ENCODE data around the gene GDPGP1. TPM values are rescaled to one million over a fixed set of nuclear protein-coding genes. Genes with fewer than 3 reads are reported as not detected.
"Not testable (repeated sequence)": the region's sequence is repeated elsewhere in the genome, so short reads cannot be mapped to it uniquely, and the experiment has no call there.

Gene GDPGP1
- total RNA-seq, 1 donor from 2014 or later: 6.5 TPM

DNA sequence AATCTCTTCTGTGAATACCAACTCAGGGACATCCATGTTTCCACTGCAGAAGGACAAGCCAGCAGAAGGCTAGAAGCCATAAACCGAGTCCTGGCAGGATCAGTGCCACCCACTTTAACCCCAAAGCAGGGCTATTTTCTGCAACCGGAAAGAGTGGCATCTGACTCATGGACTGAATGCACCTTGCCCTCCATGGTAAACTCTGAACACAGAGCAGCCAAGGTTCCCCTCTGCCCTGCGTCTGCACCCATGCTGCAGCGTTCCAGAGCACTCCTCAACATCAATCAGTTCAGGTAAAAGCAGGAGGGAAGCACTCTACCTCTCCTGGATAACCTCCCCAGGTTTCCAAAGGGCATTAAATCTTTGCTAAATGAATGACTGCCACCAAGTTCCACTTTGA, 30.7 kb downstream of the GDPGP1 start:
- peak; percentile 47 for ATAC-seq

GRCh38 chr15:90265271-90266060, 31.5 kb downstream of the GDPGP1 start, which contains the start of gene NGRN:
Gene NGRN, plus strand, starts transcription at chr15:90265672. Its CDS starts 41 bp downstream, at chr15:90265713.
- ATAC-seq: peak; percentile 85

GRCh38 chr15:90266061-90266431, 32.0 kb downstream of the GDPGP1 start:
- peak; percentile 17 for ATAC-seq

DNA sequence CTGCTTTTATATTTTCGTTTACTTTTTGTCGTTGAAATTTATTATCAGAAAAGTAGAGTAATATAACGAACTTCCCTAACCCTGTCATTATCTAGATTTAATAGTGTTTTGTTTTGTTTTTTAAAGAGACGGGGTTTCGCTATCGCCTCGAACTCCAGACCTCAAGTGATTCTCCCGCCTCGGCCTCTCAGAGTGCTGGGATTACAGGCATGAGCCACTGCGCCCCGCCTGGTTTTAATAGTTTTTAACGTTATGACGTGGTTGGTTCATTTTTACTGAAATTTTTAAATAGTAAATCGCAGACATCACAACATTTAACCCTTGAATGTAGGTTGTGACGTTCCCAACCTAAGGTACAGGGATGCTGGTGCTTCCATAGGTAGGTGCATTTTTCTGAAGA, 32.5 kb downstream of the GDPGP1 start:
- no peak for ATAC-seq

GRCh38 chr15:90268415-90268814, 34.4 kb downstream of the GDPGP1 start:
- no peak for ATAC-seq

- no peak for ATAC-seq
These were observed 36.6 kb downstream of the GDPGP1 start for GRCh38 chr15:90270502-90271150.

GRCh38 chr15:90271459-90272166, 37.6 kb downstream of the GDPGP1 start:
- no peak for ATAC-seq

- not testable (repeated sequence) for ATAC-seq
These were observed 44.5 kb downstream of the GDPGP1 start for GRCh38 chr15:90278467-90278866.

GRCh38 chr15:90280743-90281142, 46.7 kb downstream of the GDPGP1 start:
- not testable (repeated sequence) for ATAC-seq

DNA sequence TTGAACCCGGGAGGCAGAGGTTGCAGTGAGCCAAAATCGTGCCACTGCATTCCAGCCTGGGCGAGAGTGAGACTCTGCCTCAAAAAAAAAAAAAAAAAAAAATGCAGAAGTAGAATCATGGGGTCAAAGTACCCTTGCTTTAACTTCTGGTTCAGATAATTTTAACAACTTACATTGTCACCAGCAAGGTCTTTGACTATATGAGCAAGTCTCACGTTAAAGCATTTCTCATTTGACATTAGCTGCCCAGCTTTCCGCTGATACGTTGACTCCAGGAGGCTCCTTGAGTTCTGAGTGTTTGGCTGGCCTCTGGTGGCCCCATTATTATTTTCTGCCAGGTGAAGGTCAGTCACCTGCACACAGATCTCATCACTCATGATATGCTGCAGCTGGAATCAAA, 47.6 kb downstream of the GDPGP1 start:
- not testable (repeated sequence) for ATAC-seq

DNA sequence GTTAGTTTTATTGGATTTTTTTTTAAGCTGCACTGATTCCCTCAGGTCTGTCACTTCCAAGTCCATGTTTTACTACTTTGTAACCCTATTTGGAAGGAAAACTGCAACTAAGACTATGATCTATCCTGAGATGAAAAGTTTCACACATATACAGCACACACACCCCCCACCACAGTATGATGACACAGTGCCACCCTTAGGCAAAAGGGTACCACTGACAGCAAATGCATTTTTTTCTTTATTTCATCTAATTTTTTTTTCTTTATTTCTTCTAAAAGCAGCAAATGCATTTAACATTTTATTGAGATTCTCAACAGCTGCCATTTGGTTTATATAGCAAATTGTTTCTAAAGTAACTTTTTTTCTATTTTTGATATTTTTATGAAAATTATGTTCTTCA, 52.7 kb downstream of the GDPGP1 start:
- no peak for ATAC-seq

- no peak for ATAC-seq
These were observed 53.1 kb downstream of the GDPGP1 start for GRCh38 chr15:90287101-90287500.

DNA sequence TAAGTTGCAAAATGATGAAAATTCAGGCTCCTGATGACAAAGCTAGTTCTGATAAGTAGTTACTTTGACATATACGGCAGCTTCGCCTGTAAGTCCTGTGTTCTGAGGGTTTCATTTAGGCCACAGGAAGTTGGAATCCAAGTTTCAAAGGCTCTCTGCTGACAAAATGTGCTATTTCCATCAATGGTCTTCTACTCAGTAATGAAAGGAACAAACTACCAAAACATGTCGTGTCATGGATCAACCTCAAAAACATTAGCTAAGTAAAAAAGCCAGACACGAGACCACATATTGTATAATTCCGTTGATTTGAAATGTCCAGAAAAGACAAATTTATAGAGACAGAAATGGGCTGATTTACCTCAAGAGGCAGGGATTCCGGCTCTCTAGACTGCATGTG, 53.9 kb downstream of the GDPGP1 start:
- ATAC-seq: no peak

DNA sequence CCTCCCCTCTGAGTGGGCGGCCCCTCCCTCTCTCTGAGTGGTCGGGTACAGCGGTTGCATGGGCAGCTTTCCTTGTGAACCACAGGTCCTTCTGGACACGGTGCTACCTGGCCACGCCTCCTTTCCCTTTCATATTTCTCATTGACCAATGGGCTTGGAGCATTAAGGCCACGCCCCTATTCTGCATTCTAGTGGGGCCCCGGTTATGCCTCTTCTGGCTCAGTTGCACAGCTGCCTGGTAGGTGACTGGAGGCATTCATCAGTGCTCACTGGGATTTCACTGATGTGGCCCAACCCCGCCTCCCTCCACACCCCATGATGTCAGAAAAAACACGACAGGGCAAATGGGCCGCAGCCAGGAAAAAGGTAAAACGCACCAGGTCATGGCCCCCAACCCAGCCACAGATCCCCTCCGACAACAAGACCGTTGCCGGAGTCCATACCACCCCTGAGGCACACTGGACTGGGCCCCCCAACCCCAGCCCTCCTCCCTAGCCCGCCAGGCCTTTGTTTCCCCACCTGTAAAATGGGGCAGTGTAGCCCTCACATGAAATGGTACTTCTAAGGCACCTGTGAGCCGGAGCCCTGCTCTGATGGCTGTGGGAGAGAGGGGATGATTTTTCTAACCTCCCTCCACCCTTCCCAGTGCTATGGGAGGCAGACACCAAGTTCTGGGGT, 57.8 kb downstream of the GDPGP1 start:
- peak; percentile 84 for ATAC-seq

- ATAC-seq: peak; percentile 91
These were observed 59.2 kb downstream of the GDPGP1 start for GRCh38 chr15:90293040-90293810.

DNA sequence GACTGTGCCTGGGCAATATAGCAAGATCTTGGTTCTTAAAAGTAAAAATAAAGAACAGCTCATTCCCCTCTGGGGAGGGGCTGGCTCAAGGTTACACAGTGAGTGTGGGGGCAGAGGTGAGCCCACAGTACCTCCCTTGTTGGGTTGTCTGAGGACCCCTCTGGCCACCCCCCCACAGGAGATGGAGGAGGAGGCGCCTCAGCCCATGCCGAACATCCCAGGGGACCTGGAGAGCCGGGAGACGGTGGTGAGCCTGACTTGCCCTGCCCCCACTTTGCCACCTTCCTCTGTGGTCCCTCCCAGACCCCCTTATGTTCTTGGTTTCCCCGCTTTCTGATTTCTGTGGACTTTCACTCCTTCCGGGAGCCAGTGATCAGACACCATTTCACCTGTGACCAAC, 60.1 kb downstream of the GDPGP1 start:
- ATAC-seq: no peak

GRCh38 chr15:90294601-90295269, 60.7 kb downstream of the GDPGP1 start:
- ATAC-seq: no peak

GRCh38 chr15:90295270-90295648, 61.2 kb downstream of the GDPGP1 start:
- no peak for ATAC-seq

Measured in esophagus mucosa (tissue), 1 donor.